Esophagus muscularis mucosa (tissue), 3 donors: Measurements from ENCODE around the gene CRY2.

ENCODE experiments used
- POLR2A ChIP-seq: fragments of 450-650 bp; IDR thresholded peaks from one replicate; pipeline ENCODE4 v1.6.1; 2017; ENCODE audit warnings: antibody characterized with exemption, moderate library complexity, mild to moderate bottlenecking, low read depth
- TF ChIP-seq, protein P1 (sequence below), 3 experiments: fragments of 200-600 bp in 2 of 3; fragments of 450-650 bp in 1 of 3; sonication (generic) in 2 of 3; IDR thresholded peaks; one replicate each; pipeline ENCODE4 v1.5.1; 2017 to 2019; ENCODE audit warnings: antibody characterized with exemption in 3 of 3, mild to moderate bottlenecking in 2 of 3, moderate library complexity in 1 of 3

DNA sequence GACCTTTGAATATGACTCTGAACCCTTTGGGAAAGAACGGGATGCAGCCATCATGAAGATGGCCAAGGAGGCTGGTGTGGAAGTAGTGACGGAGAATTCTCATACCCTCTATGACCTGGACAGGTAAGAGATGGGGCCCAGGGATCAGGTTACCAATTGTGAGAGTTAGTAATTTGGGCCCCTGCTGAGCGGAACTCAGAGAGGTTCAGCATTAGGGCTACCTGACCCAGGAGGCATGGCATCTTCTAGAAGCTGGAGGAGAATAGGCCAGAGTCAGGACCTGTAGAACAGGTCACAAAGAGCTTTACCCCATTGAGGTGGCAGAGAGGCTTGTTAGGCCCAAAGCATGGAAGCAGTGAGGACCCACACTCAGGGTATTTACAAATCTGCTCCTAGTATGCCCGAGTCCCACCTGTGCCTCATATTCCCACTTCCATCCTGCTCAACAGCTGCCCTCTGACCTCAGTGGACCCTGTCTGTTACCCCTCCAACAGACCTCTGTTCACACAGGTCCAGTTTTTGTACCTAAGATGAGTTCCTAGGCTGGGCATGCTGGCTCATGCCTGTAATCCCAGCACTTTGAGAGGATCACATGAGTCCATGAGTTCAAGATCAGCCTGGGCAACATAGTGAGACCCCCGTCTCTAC is 11.6 kb downstream of the CRY2 start:
- TF ChIP-seq, protein P1, sequence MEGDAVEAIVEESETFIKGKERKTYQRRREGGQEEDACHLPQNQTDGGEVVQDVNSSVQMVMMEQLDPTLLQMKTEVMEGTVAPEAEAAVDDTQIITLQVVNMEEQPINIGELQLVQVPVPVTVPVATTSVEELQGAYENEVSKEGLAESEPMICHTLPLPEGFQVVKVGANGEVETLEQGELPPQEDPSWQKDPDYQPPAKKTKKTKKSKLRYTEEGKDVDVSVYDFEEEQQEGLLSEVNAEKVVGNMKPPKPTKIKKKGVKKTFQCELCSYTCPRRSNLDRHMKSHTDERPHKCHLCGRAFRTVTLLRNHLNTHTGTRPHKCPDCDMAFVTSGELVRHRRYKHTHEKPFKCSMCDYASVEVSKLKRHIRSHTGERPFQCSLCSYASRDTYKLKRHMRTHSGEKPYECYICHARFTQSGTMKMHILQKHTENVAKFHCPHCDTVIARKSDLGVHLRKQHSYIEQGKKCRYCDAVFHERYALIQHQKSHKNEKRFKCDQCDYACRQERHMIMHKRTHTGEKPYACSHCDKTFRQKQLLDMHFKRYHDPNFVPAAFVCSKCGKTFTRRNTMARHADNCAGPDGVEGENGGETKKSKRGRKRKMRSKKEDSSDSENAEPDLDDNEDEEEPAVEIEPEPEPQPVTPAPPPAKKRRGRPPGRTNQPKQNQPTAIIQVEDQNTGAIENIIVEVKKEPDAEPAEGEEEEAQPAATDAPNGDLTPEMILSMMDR (IDR thresholded peaks at IDR 0.05): no peak
- no peak for TF ChIP-seq POLR2A
